Adrenal gland (tissue), 12 donors: Measurements from ENCODE around the gene ETV3. TPM values are rescaled to one million over a fixed set of nuclear protein-coding genes. Genes with fewer than 3 reads are reported as not detected.

ENCODE experiments used
- DNase-seq, 7 donors: peaks; one replicate each; pipeline ENCODE4 v3.0.0-alpha.2; 2019 to 2020
- H3K27ac ChIP-seq, 5 donors: fragments of 200-600 bp; sonication (generic) in 4 of 5; 1 replicate in 3 of 5; 2 replicates in 2 of 5; pipeline versions ENCODE4 v1.5.1 to v1.8.0; 2016 to 2020; ENCODE audit warnings: mild to moderate bottlenecking in 1 of 5
- H3K27me3 ChIP-seq: fragments of 200-600 bp; 2 replicates; pipeline ENCODE4 v1.8.0; 2021
- H3K36me3 ChIP-seq, 2 donors: fragments of 200-600 bp; replicated peaks in 1 of 2; 1 replicate in 1 of 2; 2 replicates in 1 of 2; pipeline versions ENCODE4 v1.5.1 to v1.8.0; 2018 to 2022
- H3K4me1 ChIP-seq, 2 donors: fragments of 200-600 bp; replicated peaks in 1 of 2; 1 replicate in 1 of 2; 2 replicates in 1 of 2; pipeline versions ENCODE4 v1.5.1 to v1.8.0; 2018 to 2021
- H3K4me3 ChIP-seq, 4 donors: fragments of 200-600 bp; sonication (generic) in 3 of 4; one replicate each; pipeline ENCODE4 v1.5.1; 2016 to 2018
- H3K9me3 ChIP-seq, 3 donors: fragments of 200-600 bp; sonication (generic) in 1 of 3; replicated peaks in 1 of 3; 1 replicate in 2 of 3; 2 replicates in 1 of 3; pipeline versions ENCODE4 v1.5.1 to v1.8.0; 2016 to 2021
- CTCF ChIP-seq, 6 experiments: fragments of 450-650 bp in 4 of 6; fragments of 200-600 bp in 2 of 6; sonication (generic) in 1 of 6; IDR thresholded peaks; 1 replicate in 5 of 6; 2 replicates in 1 of 6; pipeline versions ENCODE4 v1.5.1 to v1.8.0; 2016 to 2021; ENCODE audit warnings: antibody characterized with exemption in 6 of 6, mild to moderate bottlenecking in 2 of 6, moderate library complexity in 1 of 6
- POLR2A ChIP-seq, 2 donors: fragments of 450-650 bp; IDR thresholded peaks; one replicate each; pipeline ENCODE4 v1.6.1; 2017; ENCODE audit warnings: antibody characterized with exemption in 2 of 2, mild to moderate bottlenecking in 2 of 2, moderate library complexity in 1 of 2
- WGBS, 4 donors: extraction: QIAGEN DNeasy Blood & Tissue Kit in 2 of 4; methylation state at CpG; one replicate each; pipeline versions ENCODE4 v1.1.5 to v1.1.7; 2013 to 2017; 5-methylcytosine and 5-hydroxymethylcytosine counted together
- intact Hi-C, 2 donors: fragments of 100-400 bp; cut with DNase I; formaldehyde crosslinking; loops; one replicate each; pipeline versions ENCODE4 v1.14.1 to v1.15.0; 2022 to 2023
- polyA plus RNA-seq, 3 donors: library from polyadenylated mRNA; stranded (reverse); fragments of 200-250 nt in 2 of 3; fragments of 350-450 nt in 1 of 3; fragmentation: Illumina TruSeq in 1 of 3; extraction: RNeasy Lipid Tissue Mini Kit (QIAGEN cat#74804) in 1 of 3; gene quantifications; one replicate each; pipeline ENCODE4 v1.2.3, GENCODE V29; 2013 to 2014
- total RNA-seq, 9 donors: library from RNA; depleted of rRNA in 4 of 9; stranded (reverse); fragments of >200 nt in 4 of 9; fragments of 120-200 nt in 1 of 9; fragmentation: NEBNext Ultra II Directional in 1 of 9; extraction: Animal tissue kit (Norgen Biotek cat#: 25700) in 1 of 9; gene quantifications; one replicate each; pipeline versions ENCODE4 v1.1.0 to v1.2.4, GENCODE V29; 2013 to 2023
- donor health status: healthy with polysubstance abuse.
- donor health status: Bipolar disorder and iron deficiency.
- donor health status: DM: yes; HTN: yes; CAD: no.
- donor health status: DM: no; HTN: no; CAD: no.
- donor health status: DM: no; HTN: no; CAD: no.
- donor health status: DM: yes; HTN: yes; CAD: no.

The ETV3 gene
- total and polyA plus RNA-seq, 12 donors = 3.3 to 18.7 (median 11.1) TPM

GRCh38 chr1:157098519-157098918 lies 39.7 kb downstream of the ETV3 start:
- Histone ChIP-seq H3K36me3 (no peaks in the 10 kb centered on the region), H3K4me1 (no peaks in the 10 kb centered on the region), H3K27me3 (no peaks in the 10 kb centered on the region), H3K9me3 (no peaks in the 10 kb centered on the region), H3K4me3 (no peak overlapping the region), H3K27ac (no peak overlapping the region)
- TF ChIP-seq CTCF (IDR thresholded peaks at IDR 0.05) (no peak), POLR2A (IDR thresholded peaks at IDR 0.05) (no peak)
- 85 to 96% (median 88%) methylated on average over 9 of the region's 9 CpGs for whole genome bisulfite sequencing, 4 donors
- no peak for DNase-seq
- intact Hi-C loops = no loop called here

GRCh38 chr1:157097692-157098091 lies 40.5 kb downstream of the ETV3 start:
- WGBS, 4 donors = 71 to 84% (median 76%) methylated on average over 6 of the region's 6 CpGs
- no peak for DNase-seq
- Histone ChIP-seq H3K27ac (no peak overlapping the region), H3K4me1 (no peaks in the 10 kb centered on the region), H3K9me3 (no peaks in the 10 kb centered on the region), H3K4me3 (no peak overlapping the region), H3K27me3 (no peaks in the 10 kb centered on the region), H3K36me3 (no peaks in the 10 kb centered on the region)
- TF ChIP-seq CTCF (IDR thresholded peaks at IDR 0.05) (no peak), POLR2A (IDR thresholded peaks at IDR 0.05) (no peak)
- intact Hi-C loops = no loop called here

- Histone ChIP-seq H3K27me3 (no peaks in the 10 kb centered on the region), H3K9me3 (no peaks in the 10 kb centered on the region), H3K36me3 (no peaks in the 10 kb centered on the region), H3K4me1 (no peaks in the 10 kb centered on the region), H3K4me3 (no peak overlapping the region), H3K27ac (no peak overlapping the region)
- WGBS, 4 donors = 73 to 88% (median 81%) methylated on average over 6 of the region's 6 CpGs
- TF ChIP-seq CTCF (IDR thresholded peaks at IDR 0.05) (no peak), POLR2A (IDR thresholded peaks at IDR 0.05) (no peak)
- intact Hi-C loops = no loop called here
- DNase-seq = no peak
Observed at GRCh38 chr1:157096881-157097280, 41.3 kb downstream of the ETV3 start.

GRCh38 chr1:157095551-157095950 lies 42.6 kb downstream of the ETV3 start:
- H3K27me3 ChIP-seq = no peaks in the 10 kb centered on the region
- H3K9me3 ChIP-seq = no peaks in the 10 kb centered on the region
- no peak overlapping the region for H3K4me3 ChIP-seq
- TF ChIP-seq POLR2A (IDR thresholded peaks at IDR 0.05) (no peak), CTCF (IDR thresholded peaks at IDR 0.05) (no peak)
- no peak overlapping the region for H3K27ac ChIP-seq
- intact Hi-C loops = no loop called here
- no peaks in the 10 kb centered on the region for H3K4me1 ChIP-seq
- no peak for DNase-seq
- no peaks in the 10 kb centered on the region for H3K36me3 ChIP-seq
- WGBS, 4 donors = 89 to 100% (median 93%) methylated on average over 1 to 2 of the region's 2 CpGs
